Gastrocnemius medialis (tissue), 4 donors: ENCODE measurements around the gene SYP. TPM values are rescaled to one million over a fixed set of nuclear protein-coding genes. Genes with fewer than 3 reads are reported as not detected.

ENCODE experiments used
- ATAC-seq, 2 donors: fragments of 150-250 bp; one replicate each; pipeline ENCODE4 v1.9.1; 2016
- DNase-seq, 2 donors: peaks; one replicate each; pipeline ENCODE4 v3.0.0-alpha.2; 2019
- H3K27ac ChIP-seq, 4 donors: fragments of 200-600 bp; sonication (generic); 1 replicate in 1 of 4; 2 replicates in 3 of 4; pipeline ENCODE4 v1.5.1; 2016 to 2018; ENCODE audit warnings: mild to moderate bottlenecking in 2 of 4, moderate library complexity in 1 of 4
- H3K27me3 ChIP-seq, 3 donors: fragments of 200-600 bp; sonication (generic) in 2 of 3; 1 replicate in 1 of 3; 2 replicates in 2 of 3; pipeline versions ENCODE4 v1.5.1 to v1.6.0; 2016 to 2019; ENCODE audit warnings: mild to moderate bottlenecking in 1 of 3, moderate library complexity in 1 of 3
- H3K36me3 ChIP-seq, 2 donors: fragments of 200-600 bp; sonication (generic) in 1 of 2; one replicate each; pipeline ENCODE4 v1.5.1; 2017 to 2018
- H3K4me1 ChIP-seq, 2 donors: fragments of 200-600 bp; sonication (generic) in 1 of 2; one replicate each; pipeline ENCODE4 v1.5.1; 2016 to 2017; ENCODE audit warnings: mild to moderate bottlenecking in 2 of 2
- H3K4me3 ChIP-seq, 4 donors: fragments of 200-600 bp; sonication (generic) in 3 of 4; 1 replicate in 1 of 4; 2 replicates in 3 of 4; pipeline ENCODE4 v1.5.1; 2016 to 2019; ENCODE audit warnings: mild to moderate bottlenecking in 2 of 4
- H3K9me3 ChIP-seq, 3 donors: fragments of 200-600 bp; sonication (generic) in 2 of 3; 1 replicate in 1 of 3; 2 replicates in 2 of 3; pipeline ENCODE4 v1.5.1; 2016 to 2019
- CTCF ChIP-seq, 5 experiments: fragments of 450-650 bp in 3 of 5; fragments of 200-600 bp in 2 of 5; sonication (generic) in 2 of 5; IDR thresholded peaks in 4 of 5; conservative IDR thresholded peaks in 1 of 5; 1 replicate in 4 of 5; 2 replicates in 1 of 5; pipeline ENCODE4 v1.5.1; 2016 to 2019; ENCODE audit warnings: antibody characterized with exemption in 5 of 5, mild to moderate bottlenecking in 3 of 5, moderate library complexity in 3 of 5
- POLR2A ChIP-seq, 2 donors: fragments of 450-650 bp; IDR thresholded peaks; one replicate each; pipeline ENCODE4 v1.6.1; 2017; ENCODE audit warnings: antibody characterized with exemption in 2 of 2, mild to moderate bottlenecking in 2 of 2, moderate library complexity in 2 of 2
- in situ Hi-C, 4 donors: fragments of 200-750 bp; cut with MboI; loops; one replicate each; pipeline versions ENCODE4 v1.15.0 to v1.8.0; 2017; ENCODE audit warnings: low sequenced_read_pairs in 4 of 4
- intact Hi-C: fragments of 100-400 bp; cut with DNase I; formaldehyde crosslinking; loops from one replicate; pipeline ENCODE4 v1.15.1; 2023; ENCODE audit warnings: low total_unique reads
- total RNA-seq, 4 donors: library from RNA; depleted of rRNA; stranded (reverse); fragments of >200 nt; gene quantifications; one replicate each; pipeline versions ENCODE4 v1.1.0 to v1.2.3, GENCODE V29; 2016

Gene SYP
- total RNA-seq, 4 donors from 2014 or later = 0.15 to 3.9 (median 0.40) TPM

GRCh38 chrX:49214996-49215526 lies 15.1 kb upstream of the SYP start:
- Histone ChIP-seq H3K27me3 (no peaks in the 10 kb centered on the region), H3K9me3 (no peaks in the 10 kb centered on the region), H3K4me3 (no peak overlapping the region), H3K4me1 (no peaks in the 10 kb centered on the region), H3K27ac (no peak overlapping the region), H3K36me3 (no peaks in the 10 kb centered on the region)
- TF ChIP-seq POLR2A (IDR thresholded peaks at IDR 0.05) (no peak), CTCF (IDR thresholded peaks at IDR 0.05 in 4 of 5, conservative IDR thresholded peaks at IDR 0.05 in 1 of 5) (no peak)
- intact Hi-C loops (no loop called here), in situ Hi-C loops (no loop called here)
- DNase-seq (no peak), ATAC-seq (no peak)

DNA sequence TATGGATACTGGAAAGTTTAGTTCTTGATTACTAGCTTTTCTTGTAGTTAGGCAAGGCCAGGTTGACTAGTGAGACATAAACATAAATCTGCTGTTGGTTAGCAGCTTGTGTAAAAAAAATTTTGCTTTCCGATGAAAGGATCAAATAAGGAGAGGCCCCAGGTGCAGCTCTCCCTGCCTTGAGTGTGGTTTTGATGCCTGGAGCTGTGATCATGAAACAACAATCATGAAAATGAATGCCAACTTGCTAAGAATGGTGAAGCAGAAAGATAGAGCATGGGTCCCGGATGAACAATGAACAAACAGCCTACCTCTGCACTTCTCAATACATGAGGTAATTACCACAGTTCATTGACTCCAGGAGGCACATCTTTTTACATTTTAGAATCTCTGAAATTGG lies 14.4 kb upstream of the SYP start:
- intact Hi-C loops = no loop called here
- H3K27ac ChIP-seq = no peak overlapping the region

GRCh38 chrX:49212861-49213260 lies 12.9 kb upstream of the SYP start:
- in situ Hi-C loops = no loop called here
- DNase-seq = no peak
- Histone ChIP-seq H3K4me1 (no peaks in the 10 kb centered on the region), H3K27ac (no peak overlapping the region), H3K9me3 (no peaks in the 10 kb centered on the region), H3K4me3 (no peak overlapping the region), H3K27me3 (no peaks in the 10 kb centered on the region), H3K36me3 (no peaks in the 10 kb centered on the region)
- ATAC-seq = no peak
- intact Hi-C loops = loop anchor here (2.0 kb wide), 1 partner anchor 64 kb away; no protein-coding TSS in a partner anchor
- TF ChIP-seq CTCF (IDR thresholded peaks at IDR 0.05 in 4 of 5, conservative IDR thresholded peaks at IDR 0.05 in 1 of 5) = no peak
- no peak for TF ChIP-seq POLR2A (IDR thresholded peaks at IDR 0.05)

More for the DNA sequence above, 14.4 kb upstream of the SYP start:
- ATAC-seq (no peak), DNase-seq (no peak)
- Histone ChIP-seq H3K9me3 (no peaks in the 10 kb centered on the region), H3K4me1 (no peaks in the 10 kb centered on the region), H3K27me3 (no peaks in the 10 kb centered on the region), H3K36me3 (no peaks in the 10 kb centered on the region), H3K4me3 (no peak overlapping the region)
- in situ Hi-C loops = no loop called here
- TF ChIP-seq CTCF (IDR thresholded peaks at IDR 0.05 in 4 of 5, conservative IDR thresholded peaks at IDR 0.05 in 1 of 5) (no peak), POLR2A (IDR thresholded peaks at IDR 0.05) (no peak)

GRCh38 chrX:49212209-49212608 lies 12.2 kb upstream of the SYP start:
- Histone ChIP-seq H3K36me3 (no peaks in the 10 kb centered on the region), H3K27me3 (no peaks in the 10 kb centered on the region), H3K27ac (no peak overlapping the region), H3K4me3 (no peak overlapping the region), H3K4me1 (no peaks in the 10 kb centered on the region), H3K9me3 (no peaks in the 10 kb centered on the region)
- intact Hi-C loops (loop anchor here (2.0 kb wide), 1 partner anchor 63 kb away; no protein-coding TSS in a partner anchor), in situ Hi-C loops (no loop called here)
- no peak for ATAC-seq
- no peak for DNase-seq
- TF ChIP-seq CTCF (IDR thresholded peaks at IDR 0.05 in 4 of 5, conservative IDR thresholded peaks at IDR 0.05 in 1 of 5) (no peak), POLR2A (IDR thresholded peaks at IDR 0.05) (no peak)

GRCh38 chrX:49211074-49211473 lies 11.1 kb upstream of the SYP start:
- TF ChIP-seq POLR2A (IDR thresholded peaks at IDR 0.05) (no peak), CTCF (IDR thresholded peaks at IDR 0.05 in 4 of 5, conservative IDR thresholded peaks at IDR 0.05 in 1 of 5) (no peak)
- Histone ChIP-seq H3K36me3 (no peaks in the 10 kb centered on the region), H3K9me3 (no peaks in the 10 kb centered on the region), H3K4me3 (no peak overlapping the region), H3K4me1 (no peaks in the 10 kb centered on the region), H3K27ac (no peak overlapping the region), H3K27me3 (no peaks in the 10 kb centered on the region)
- in situ Hi-C loops = no loop called here
- intact Hi-C loops = no loop called here
- DNase-seq (no peak), ATAC-seq (no peak)
